BLaER1 treated with 17β-estradiol and CSF1 and Interleukin-3, amounts not matched to agents 10 nM and 100 nM (cell line): Measurements from ENCODE around the gene TMOD1.
"Not testable (repeated sequence)": the region's sequence is repeated elsewhere in the genome, so short reads cannot be mapped to it uniquely, and the experiment has no call there.

Experiments
- H3K27ac ChIP-seq, 11 experiments: shearing (Covaris generic); formaldehyde crosslinking; 2 replicates each; pipeline ENCODE4 v1.8.1; 2022
- H3K27me3 ChIP-seq, 11 experiments: shearing (Covaris generic); formaldehyde crosslinking; 2 replicates each; pipeline ENCODE4 v1.8.1; 2022
- H3K36me3 ChIP-seq, 11 experiments: shearing (Covaris generic); formaldehyde crosslinking; 2 replicates each; pipeline ENCODE4 v1.8.1; 2022
- H3K4me1 ChIP-seq, 10 experiments: shearing (Covaris generic); formaldehyde crosslinking; 2 replicates each; pipeline ENCODE4 v1.8.1; 2022
- H3K4me2 ChIP-seq, 11 experiments: shearing (Covaris generic); formaldehyde crosslinking; 2 replicates each; pipeline ENCODE4 v1.8.1; 2022
- H3K4me3 ChIP-seq, 10 experiments: shearing (Covaris generic); formaldehyde crosslinking; 2 replicates each; pipeline ENCODE4 v1.8.1; 2022
- H3K9ac ChIP-seq, 11 experiments: shearing (Covaris generic); formaldehyde crosslinking; 2 replicates each; pipeline ENCODE4 v1.8.1; 2022
- H3K9me3 ChIP-seq, 11 experiments: shearing (Covaris generic); formaldehyde crosslinking; replicated peaks in 1 of 11; 2 replicates each; pipeline ENCODE4 v1.8.1; 2022
- H4K20me1 ChIP-seq, 11 experiments: shearing (Covaris generic); formaldehyde crosslinking; 2 replicates each; pipeline ENCODE4 v1.8.1; 2022
- Cebpa-rat ChIP-seq, 11 experiments: shearing (Covaris generic); IDR thresholded peaks; 2 replicates each; pipeline ENCODE4 v1.8.1; 2022

Gene TMOD1

DNA sequence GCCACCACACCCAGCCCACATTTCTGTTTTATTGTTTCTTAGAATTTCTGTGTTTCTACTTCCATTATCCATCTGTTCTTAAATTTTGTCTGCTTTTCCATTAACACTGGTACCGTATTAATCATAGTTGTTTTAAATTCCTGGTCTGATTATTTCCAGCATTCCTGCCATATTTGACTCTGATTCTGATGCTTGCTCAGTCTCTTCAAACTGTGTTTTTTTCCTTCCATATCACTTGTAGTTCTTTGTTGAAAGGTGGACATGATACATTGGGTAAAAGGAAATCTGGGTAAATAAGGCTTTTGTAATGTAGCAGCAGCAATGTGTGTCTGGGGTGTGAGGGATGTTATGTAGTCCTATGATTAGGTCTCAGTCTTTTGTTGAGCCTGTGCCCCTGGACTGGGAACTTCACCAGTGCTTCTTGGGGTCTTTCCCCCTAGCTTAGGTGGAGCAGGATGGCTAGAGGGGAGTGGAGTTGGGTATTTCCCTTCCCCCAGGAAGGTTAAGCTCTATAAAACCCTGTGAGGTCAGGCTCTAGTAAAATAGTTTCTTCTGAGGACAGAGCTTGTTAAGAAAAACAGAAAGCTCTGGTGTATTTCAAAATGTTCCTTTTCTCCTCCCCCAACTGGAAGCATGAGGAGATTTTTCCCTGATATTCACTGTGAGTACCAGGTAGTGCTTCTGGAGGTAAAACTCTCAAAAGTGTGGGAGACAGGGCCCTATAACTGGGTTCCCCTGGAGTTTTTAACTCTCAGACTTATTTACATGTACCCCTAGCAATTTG lies 10.1 kb upstream of the TMOD1 start:
- peaks cover 11 to 21% (median 14%) of the 10 kb centered on the region in 11 experiments for H3K9me3 ChIP-seq
- H3K27ac ChIP-seq: no peak overlapping the region
- TF ChIP-seq Cebpa-rat (IDR thresholded peaks at IDR 0.05): no peak
- no peak overlapping the region for H3K4me3 ChIP-seq
- H3K4me2 ChIP-seq: no peak overlapping the region
- H3K4me1 ChIP-seq: no peaks in the 10 kb centered on the region
- H3K36me3 ChIP-seq: peaks cover 8 to 73% (median 13%) of the 10 kb centered on the region in 11 experiments; a peak in 17 of 22 replicates
- H3K27me3 ChIP-seq: no peaks in the 10 kb centered on the region
- H3K9ac ChIP-seq: no peak overlapping the region
- H4K20me1 ChIP-seq: no peaks in the 10 kb centered on the region

DNA sequence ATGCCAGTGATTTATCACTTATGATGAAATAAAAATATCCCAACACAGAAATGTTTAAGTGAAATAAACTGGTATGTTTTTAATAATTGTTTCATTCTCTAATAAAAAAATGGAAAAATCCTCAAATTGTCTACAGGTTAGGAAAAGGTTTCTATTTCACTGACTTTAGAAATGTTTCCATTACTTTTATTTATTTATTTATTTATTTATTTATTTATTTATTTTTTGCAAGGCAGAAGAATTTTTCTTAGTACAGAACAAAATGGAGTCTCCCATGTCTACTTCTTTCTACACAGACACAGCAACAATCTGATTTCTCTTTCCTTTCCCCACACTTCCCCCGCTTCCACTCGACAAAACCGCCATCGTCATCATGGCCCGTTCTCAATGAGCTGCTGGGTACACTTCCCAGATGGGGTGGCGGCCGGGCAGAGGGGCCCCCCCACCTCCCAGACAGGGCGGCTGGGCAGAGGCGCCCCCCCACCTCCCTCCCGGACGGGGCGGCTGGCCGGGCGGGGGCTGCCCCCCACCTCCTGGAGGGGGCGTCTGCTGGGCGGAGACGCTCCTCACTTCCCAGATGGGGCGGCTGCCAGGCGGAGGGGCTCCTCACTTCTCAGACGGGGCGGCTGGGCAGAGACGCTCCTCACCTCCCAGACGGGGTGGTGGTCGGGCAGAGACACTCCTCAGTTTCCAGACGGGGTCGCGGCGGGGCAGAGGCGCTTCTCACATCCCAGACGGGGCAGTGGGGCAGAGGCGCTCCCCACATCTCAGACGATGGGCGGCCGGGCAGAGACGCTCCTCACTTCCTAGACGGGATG lies 3.7 kb upstream of the TMOD1 start:
- not testable (repeated sequence) for H3K4me3 ChIP-seq, H3K27ac ChIP-seq, H3K4me2 ChIP-seq, H3K9ac ChIP-seq
- H3K27me3 ChIP-seq: peaks cover 39 to 40% (median 40%) of the 10 kb centered on the region in 11 experiments
- peaks cover 7 to 14% (median 10%) of the 10 kb centered on the region in 10 experiments; a peak in 17 of 20 replicates for H3K4me1 ChIP-seq
- peaks cover 0 to 22% (median 11%) of the 10 kb centered on the region in 11 experiments; a peak in 13 of 22 replicates for H3K9me3 ChIP-seq
- peaks cover 0 to 16% (median 9%) of the 10 kb centered on the region in 11 experiments; a peak in 10 of 22 replicates for H4K20me1 ChIP-seq
- H3K36me3 ChIP-seq: peaks cover 0 to 24% (median 3%) of the 10 kb centered on the region in 11 experiments; a peak in 9 of 22 replicates

DNA sequence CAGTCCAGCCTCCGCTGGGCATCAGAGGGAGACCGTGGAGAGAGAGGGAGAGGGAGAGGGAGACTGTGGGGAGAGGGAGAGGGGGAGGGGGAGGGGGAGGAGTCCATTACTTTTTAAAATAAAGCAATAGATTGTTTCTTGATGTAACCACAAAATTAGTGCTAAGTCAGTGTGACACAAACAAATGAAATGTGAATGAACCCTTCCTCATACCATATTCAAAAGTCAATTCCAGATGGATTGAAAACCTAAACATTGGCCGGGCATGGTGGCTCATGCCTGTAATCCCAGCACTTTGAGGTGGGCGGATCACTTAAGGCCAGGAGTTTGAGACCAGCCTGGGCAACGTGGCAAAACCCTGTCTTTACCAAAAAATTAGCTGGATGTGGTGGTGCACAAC lies 2.6 kb upstream of the TMOD1 start:
- not testable (repeated sequence) for H3K4me2 ChIP-seq, H3K9ac ChIP-seq, H3K27ac ChIP-seq, H3K4me3 ChIP-seq
- H3K36me3 ChIP-seq: peaks cover 0 to 20% (median 3%) of the 10 kb centered on the region in 11 experiments; a peak in 8 of 22 replicates
- H3K27me3 ChIP-seq: peaks cover 49 to 51% (median 50%) of the 10 kb centered on the region in 11 experiments
- H3K9me3 ChIP-seq: peaks cover 0 to 30% (median 11%) of the 10 kb centered on the region in 11 experiments; a peak in 13 of 22 replicates
- H3K4me1 ChIP-seq: peaks cover 7 to 14% (median 10%) of the 10 kb centered on the region in 10 experiments; a peak in 17 of 20 replicates
- peaks cover 0 to 22% (median 13%) of the 10 kb centered on the region in 11 experiments; a peak in 10 of 22 replicates for H4K20me1 ChIP-seq

DNA sequence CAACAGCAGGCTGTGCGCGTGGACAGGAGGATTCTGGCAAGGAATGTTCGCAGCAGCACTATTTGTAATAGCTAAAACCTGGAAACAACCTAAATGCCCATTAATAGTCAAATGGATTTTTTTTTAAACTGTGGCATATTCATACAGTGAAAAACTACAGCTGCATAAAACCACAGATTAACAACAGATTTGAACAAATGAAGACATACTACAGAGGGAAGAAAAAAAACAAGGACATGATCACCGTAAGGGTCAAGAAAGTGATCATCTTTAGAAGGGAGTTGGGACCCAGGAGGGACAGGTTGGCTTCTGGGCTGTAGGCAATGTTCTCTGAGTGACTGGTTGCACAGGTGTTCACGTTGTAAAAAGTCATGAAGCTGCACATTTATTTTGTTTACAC lies 1.2 kb upstream of the TMOD1 start:
- Histone ChIP-seq H3K36me3 (peaks cover 0 to 19% (median 3%) of the 10 kb centered on the region in 11 experiments; a peak in 8 of 22 replicates), H3K4me1 (peaks cover 7 to 14% (median 10%) of the 10 kb centered on the region in 10 experiments; a peak in 17 of 20 replicates), H3K27ac (no peak overlapping the region), H3K4me2 (no peak overlapping the region), H4K20me1 (peaks cover 0 to 23% (median 14%) of the 10 kb centered on the region in 11 experiments; a peak in 10 of 22 replicates), H3K27me3 (peaks cover 64 to 65% (median 64%) of the 10 kb centered on the region in 11 experiments), H3K9ac (no peak overlapping the region), H3K9me3 (peaks cover 0 to 33% (median 11%) of the 10 kb centered on the region in 11 experiments; a peak in 13 of 22 replicates), H3K4me3 (no peak overlapping the region)
- no peak for TF ChIP-seq Cebpa-rat (IDR thresholded peaks at IDR 0.05)

DNA sequence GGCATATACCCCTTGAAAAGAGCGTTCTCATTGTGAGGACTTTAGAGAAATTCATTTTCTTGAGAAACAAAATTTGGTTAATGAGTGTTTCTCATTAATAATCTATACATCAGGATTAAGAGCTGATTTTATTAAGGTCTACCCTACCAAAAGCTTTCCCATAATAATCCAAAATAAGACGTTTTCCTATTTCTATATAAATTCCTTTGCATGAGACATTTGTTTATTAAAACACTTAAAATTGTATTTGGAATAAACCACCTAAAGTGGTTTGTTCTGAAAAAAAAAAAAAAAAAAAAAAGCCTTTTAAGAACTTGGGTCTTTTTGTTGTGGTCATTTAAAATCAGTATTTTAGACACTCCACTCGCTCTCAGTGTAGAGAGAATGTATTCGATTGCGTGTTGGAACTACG lies 695 bp upstream of the TMOD1 start:
- peaks cover 69 to 70% (median 69%) of the 10 kb centered on the region in 11 experiments for H3K27me3 ChIP-seq
- TF ChIP-seq Cebpa-rat (IDR thresholded peaks at IDR 0.05): no peak
- peak overlapping the region; percentile 29 to 74 (median 62); a peak in 17 of 20 replicates for H3K4me3 ChIP-seq
- H3K36me3 ChIP-seq: peaks cover 0 to 14% (median 3%) of the 10 kb centered on the region in 11 experiments; a peak in 8 of 22 replicates
- peaks cover 0 to 33% (median 11%) of the 10 kb centered on the region in 11 experiments; a peak in 13 of 22 replicates for H3K9me3 ChIP-seq
- peak overlapping the region; percentile 89 to 98 (median 96) for H3K4me2 ChIP-seq
- no peak overlapping the region for H3K27ac ChIP-seq
- H4K20me1 ChIP-seq: peaks cover 0 to 23% (median 14%) of the 10 kb centered on the region in 11 experiments; a peak in 10 of 22 replicates
- H3K4me1 ChIP-seq: peaks cover 7 to 14% (median 10%) of the 10 kb centered on the region in 10 experiments; a peak in 17 of 20 replicates
- peak overlapping the region in 1 of 11 experiments; percentile 20; a peak in 1 of 22 replicates for H3K9ac ChIP-seq

DNA sequence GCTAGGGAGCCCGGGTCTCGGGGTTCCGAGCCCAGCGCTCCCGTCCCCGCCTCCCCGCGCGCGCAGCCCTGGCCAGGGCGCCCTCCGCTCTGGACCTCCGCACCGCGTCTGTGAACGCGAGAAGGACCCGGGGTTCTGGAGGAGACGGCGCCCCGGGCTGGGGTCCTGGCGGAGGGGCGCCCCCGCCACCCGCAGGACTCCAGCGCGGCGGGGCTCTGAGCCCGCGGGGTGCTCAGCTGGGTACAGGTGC lies 431 bp downstream of the TMOD1 start:
- Histone ChIP-seq H3K27ac (no peak overlapping the region), H3K4me3 (peak overlapping the region; percentile 52 to 74 (median 62)), H3K9me3 (peaks cover 0 to 33% (median 11%) of the 10 kb centered on the region in 11 experiments; a peak in 13 of 22 replicates), H3K4me1 (peaks cover 7 to 14% (median 10%) of the 10 kb centered on the region in 10 experiments; a peak in 17 of 20 replicates), H3K36me3 (peaks cover 0 to 4% (median under 1%) of the 10 kb centered on the region in 11 experiments; a peak in 5 of 22 replicates), H4K20me1 (peaks cover 0 to 23% (median 14%) of the 10 kb centered on the region in 11 experiments; a peak in 10 of 22 replicates), H3K27me3 (peaks cover 70 to 79% (median 73%) of the 10 kb centered on the region in 11 experiments), H3K9ac (peak overlapping the region in 9 of 11 experiments; percentile 7 to 66 (median 51); a peak in 12 of 22 replicates), H3K4me2 (peak overlapping the region; percentile 89 to 98 (median 96))
- no peak for TF ChIP-seq Cebpa-rat (IDR thresholded peaks at IDR 0.05)

DNA sequence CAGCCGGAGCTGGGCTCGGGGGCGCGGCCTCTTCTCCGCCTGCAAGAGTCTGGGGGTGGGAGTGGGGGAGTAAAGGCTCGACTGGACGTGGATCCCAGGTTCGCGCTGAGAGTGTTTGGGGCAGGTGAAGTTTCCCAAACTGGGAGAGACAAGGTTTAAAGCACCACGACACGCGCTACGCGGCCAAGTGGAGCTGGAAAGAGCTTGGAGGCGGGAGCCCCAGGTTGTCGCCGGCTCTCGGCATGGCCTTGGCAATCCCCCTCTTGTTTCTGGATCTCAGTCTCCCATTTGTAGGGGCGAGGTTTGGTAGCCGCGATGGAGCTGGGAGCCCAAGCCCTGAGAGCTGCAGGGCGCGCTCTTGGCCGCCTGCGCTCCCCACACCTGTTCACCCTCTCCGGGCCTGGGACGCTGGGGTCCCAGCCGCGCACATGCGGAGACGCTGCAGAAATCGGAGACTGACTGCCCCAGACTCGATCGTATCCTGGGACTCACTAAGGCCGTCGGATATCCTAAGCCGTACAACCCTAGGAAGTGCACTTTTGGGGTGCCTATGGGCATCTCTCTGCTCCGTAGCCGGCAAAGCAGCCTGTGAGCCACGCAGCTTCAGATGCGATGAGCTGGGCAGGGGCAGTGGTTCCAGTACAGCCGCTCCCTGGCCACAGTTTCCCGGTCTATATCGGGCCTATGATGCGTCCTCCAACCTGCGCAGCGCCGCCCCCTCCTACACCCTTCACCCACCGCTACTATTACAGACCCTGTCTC lies 937 bp downstream of the TMOD1 start:
- Histone ChIP-seq H3K9ac (peak overlapping the region in 6 of 11 experiments; percentile 7 to 66 (median 51); a peak in 4 of 22 replicates), H4K20me1 (peaks cover 0 to 23% (median 14%) of the 10 kb centered on the region in 11 experiments; a peak in 10 of 22 replicates), H3K9me3 (peaks cover 0 to 33% (median 11%) of the 10 kb centered on the region in 11 experiments; a peak in 13 of 22 replicates), H3K4me1 (peaks cover 7 to 14% (median 10%) of the 10 kb centered on the region in 10 experiments; a peak in 17 of 20 replicates), H3K36me3 (no peaks in the 10 kb centered on the region), H3K27me3 (peaks cover 70 to 79% (median 73%) of the 10 kb centered on the region in 11 experiments), H3K27ac (no peak overlapping the region), H3K4me3 (peak overlapping the region; percentile 52 to 74 (median 62)), H3K4me2 (peak overlapping the region; percentile 89 to 98 (median 96))
- TF ChIP-seq Cebpa-rat (IDR thresholded peaks at IDR 0.05): no peak
